HG03135 (cell line): Measurements from ENCODE around the gene HSPB2.

Source experiments
- ATAC-seq: cut with Tn5 transposase; IDR thresholded peaks from one replicate; pipeline ENCODE4 v1.9.1; 2021; ENCODE audit warnings: mild to moderate bottlenecking, moderate library complexity; ENCODE audit not compliant: unreplicated experiment

HSPB2 gene

GRCh38 chr11:111937461-111937769 lies 24.9 kb downstream of the HSPB2 start:
- ATAC-seq, result no peak

- ATAC-seq, result no peak
These were observed 25.3 kb downstream of the HSPB2 start for GRCh38 chr11:111937844-111938243.

- peak; percentile 76 for ATAC-seq
These were observed 26.2 kb downstream of the HSPB2 start for GRCh38 chr11:111938687-111939160.

- no peak for ATAC-seq
These were observed 27.5 kb downstream of the HSPB2 start for GRCh38 chr11:111939836-111940604.

- ATAC-seq, result no peak
These were observed 29.4 kb downstream of the HSPB2 start for GRCh38 chr11:111941963-111942362.

GRCh38 chr11:111942829-111943228 lies 30.3 kb downstream of the HSPB2 start:
- no peak for ATAC-seq

GRCh38 chr11:111944139-111944538 lies 31.6 kb downstream of the HSPB2 start:
- ATAC-seq, result no peak

- no peak for ATAC-seq
These were observed 32.1 kb downstream of the HSPB2 start for GRCh38 chr11:111944651-111945051.

- no peak for ATAC-seq
These were observed 32.7 kb downstream of the HSPB2 start for GRCh38 chr11:111945198-111945597.

- ATAC-seq, result no peak
These were observed 34.0 kb downstream of the HSPB2 start for GRCh38 chr11:111946499-111946898.

GRCh38 chr11:111947143-111947542 lies 34.6 kb downstream of the HSPB2 start:
- no peak for ATAC-seq

- ATAC-seq, result no peak
These were observed 37.2 kb downstream of the HSPB2 start for GRCh38 chr11:111949519-111950426.

GRCh38 chr11:111951565-111951964 lies 39.0 kb downstream of the HSPB2 start:
- ATAC-seq, result no peak

GRCh38 chr11:111954154-111954553 lies 41.6 kb downstream of the HSPB2 start:
- ATAC-seq, result no peak

GRCh38 chr11:111957663-111958444 lies 45.3 kb downstream of the HSPB2 start:
- ATAC-seq, result no peak

- no peak for ATAC-seq
These were observed 48.4 kb downstream of the HSPB2 start for GRCh38 chr11:111960916-111961315.

- ATAC-seq, result no peak
These were observed 49.1 kb downstream of the HSPB2 start for GRCh38 chr11:111961389-111962300.
